HG02884 (cell line): ENCODE measurements around the gene TEX19.
"Not testable (repeated sequence)": the region's sequence is repeated elsewhere in the genome, so short reads cannot be mapped to it uniquely, and the experiment has no call there.

Experiments used
- ATAC-seq: cut with Tn5 transposase; IDR thresholded peaks from one replicate; pipeline ENCODE4 v1.9.1; 2021; ENCODE audit warnings: mild to moderate bottlenecking, moderate library complexity; ENCODE audit not compliant: unreplicated experiment

Gene TEX19

DNA sequence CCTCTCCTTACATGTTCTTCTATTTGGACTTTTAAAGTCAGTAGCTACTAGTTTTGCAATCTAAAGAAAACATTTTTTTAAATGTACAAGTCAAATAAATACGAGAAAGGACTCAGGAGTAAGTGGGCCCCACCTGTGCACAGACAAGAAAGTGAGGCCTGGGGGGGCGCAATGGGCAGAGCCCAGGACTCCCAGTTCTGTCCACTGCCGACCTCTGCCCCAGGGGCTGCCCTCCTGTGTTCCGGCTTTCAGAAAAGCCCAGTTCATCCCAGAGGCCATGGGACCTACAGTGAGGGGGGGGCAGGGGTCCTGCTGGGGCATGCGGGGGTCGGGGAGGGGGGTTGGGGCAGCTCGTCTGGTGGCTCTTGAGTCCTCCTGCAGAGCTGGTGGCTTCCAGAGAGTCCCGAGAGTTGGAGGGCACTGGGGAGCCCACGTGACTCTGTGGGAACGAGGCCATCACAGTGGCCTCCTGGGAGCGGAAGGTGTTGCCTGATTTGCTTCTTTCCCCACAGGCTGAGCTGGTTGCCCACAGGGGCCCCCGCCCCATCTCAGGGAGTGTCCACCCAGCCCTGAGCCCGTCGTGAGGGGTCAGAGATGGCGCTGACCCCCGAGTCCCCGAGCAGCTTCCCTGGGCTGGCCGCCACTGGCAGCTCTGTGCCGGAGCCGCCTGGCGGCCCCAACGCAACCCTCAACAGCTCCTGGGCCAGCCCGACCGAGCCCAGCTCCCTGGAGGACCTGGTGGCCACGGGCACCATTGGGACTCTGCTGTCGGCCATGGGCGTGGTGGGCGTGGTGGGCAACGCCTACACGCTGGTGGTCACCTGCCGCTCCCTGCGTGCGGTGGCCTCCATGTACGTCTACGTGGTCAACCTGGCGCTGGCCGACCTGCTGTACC, 14.9 kb downstream of the TEX19 start:
- ATAC-seq, result no peak

GRCh38 chr17:82374626-82375331, 15.7 kb downstream of the TEX19 start:
- ATAC-seq, result no peak

- no peak for ATAC-seq
Measured at GRCh38 chr17:82375359-82376041, 16.5 kb downstream of the TEX19 start.

DNA sequence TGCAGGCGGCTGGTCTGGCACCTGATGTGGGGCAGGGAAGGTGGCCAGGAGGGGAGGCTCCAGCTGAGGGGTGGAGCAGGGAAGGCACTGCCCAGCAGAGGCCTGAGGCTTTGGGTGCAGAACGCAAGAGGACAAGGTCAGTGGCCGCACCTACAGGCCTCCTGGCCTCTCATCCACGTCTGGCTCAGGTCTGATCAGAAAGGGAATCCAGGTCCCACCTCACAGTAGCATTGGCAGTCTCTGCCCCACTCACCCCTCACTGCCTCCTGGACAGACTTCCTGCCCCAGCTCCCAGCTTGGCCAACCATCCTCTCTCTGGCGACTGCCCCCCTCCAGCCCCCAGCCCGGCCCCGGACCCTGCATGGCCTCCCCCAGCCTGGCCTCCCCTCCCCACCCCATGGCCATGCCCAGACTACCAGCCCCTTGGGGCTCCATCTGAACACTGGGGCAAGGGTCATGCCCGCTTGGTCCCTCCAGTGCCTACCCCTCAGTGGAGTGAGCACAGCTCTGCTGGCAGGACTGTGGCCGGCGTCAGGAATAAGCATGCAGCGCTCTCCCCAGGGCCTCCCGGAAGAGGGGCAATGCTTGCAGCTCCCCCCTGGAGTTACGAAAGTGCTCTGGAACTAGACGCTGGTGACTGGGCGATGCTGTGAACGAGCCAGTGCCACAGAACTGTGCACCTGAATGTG, 17.1 kb downstream of the TEX19 start:
- ATAC-seq, result no peak

GRCh38 chr17:82377294-82377693, 18.2 kb downstream of the TEX19 start:
- ATAC-seq, result not testable (repeated sequence)

GRCh38 chr17:82377924-82378740, 19.1 kb downstream of the TEX19 start:
- no peak for ATAC-seq

DNA sequence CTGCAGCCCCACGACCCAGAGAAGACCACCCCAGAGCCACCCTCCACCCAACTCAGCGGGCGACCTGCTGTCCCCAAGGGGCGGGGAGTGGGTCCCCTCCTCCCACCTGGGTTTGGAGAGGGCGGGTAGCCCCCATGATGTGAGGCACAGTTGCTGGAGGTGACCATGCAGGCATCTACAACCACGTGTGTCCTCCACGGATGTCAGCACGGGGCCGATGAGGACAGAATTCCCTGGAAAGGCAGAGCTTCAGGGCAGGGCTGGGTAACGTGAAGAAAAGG, 19.6 kb downstream of the TEX19 start:
- ATAC-seq, result no peak

- ATAC-seq, result no peak
Measured at GRCh38 chr17:82380860-82381702, 22.0 kb downstream of the TEX19 start.

GRCh38 chr17:82381703-82382009, 22.6 kb downstream of the TEX19 start:
- ATAC-seq, result not testable (repeated sequence)

GRCh38 chr17:82382220-82382932, 23.3 kb downstream of the TEX19 start:
- not testable (repeated sequence) for ATAC-seq

DNA sequence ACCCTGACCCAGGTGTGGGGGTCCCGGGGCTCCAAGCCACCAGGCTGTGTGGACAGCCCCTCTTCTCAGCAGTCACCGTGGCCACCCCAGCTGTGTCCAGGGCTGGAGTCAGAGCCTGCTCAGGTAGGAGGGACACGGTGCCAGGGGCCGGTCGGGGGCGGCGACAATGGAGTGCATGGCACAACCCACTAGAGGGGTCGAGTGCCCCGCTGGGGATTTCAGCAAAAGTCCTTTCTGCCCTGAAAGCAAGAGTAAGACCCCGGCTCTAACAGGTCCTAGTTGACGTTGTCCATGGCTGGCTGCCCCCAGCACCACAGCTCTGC, 23.8 kb downstream of the TEX19 start:
- ATAC-seq, result no peak

- no peak for ATAC-seq
Measured at GRCh38 chr17:82383411-82383810, 24.4 kb downstream of the TEX19 start.

DNA sequence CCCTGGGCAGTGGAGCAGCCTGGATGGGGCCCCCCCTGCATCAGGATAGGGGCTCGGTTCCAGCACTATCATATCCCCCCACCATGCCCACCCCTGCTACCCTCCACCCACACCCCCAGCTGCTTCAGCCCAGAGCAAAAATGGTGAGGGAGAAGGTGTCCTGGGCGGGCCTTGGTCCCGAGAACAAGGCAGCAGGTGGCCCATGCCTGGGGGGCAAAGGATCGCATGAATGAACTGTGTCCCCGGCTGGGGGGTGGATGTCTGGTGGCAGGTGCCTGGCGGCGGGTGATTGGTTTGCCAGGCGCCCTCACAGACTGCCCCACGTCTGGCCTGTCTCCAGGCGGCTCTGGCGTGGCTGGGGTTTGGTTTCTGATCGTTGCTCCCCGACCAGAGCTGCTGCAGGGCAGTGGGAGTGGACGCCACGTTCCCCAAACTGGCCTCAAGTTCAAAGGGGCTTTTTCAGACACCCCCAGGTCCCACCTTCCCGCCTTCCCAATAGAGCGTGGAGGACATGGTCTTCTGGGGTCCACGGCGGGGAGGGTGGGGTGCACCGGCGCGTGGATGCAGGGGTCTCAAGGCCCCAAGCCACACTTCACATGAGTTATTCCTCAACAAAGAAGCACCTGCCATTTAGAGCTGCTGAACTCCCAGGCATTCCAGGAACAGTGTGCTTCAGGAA, 25.1 kb downstream of the TEX19 start:
- ATAC-seq, result no peak

DNA sequence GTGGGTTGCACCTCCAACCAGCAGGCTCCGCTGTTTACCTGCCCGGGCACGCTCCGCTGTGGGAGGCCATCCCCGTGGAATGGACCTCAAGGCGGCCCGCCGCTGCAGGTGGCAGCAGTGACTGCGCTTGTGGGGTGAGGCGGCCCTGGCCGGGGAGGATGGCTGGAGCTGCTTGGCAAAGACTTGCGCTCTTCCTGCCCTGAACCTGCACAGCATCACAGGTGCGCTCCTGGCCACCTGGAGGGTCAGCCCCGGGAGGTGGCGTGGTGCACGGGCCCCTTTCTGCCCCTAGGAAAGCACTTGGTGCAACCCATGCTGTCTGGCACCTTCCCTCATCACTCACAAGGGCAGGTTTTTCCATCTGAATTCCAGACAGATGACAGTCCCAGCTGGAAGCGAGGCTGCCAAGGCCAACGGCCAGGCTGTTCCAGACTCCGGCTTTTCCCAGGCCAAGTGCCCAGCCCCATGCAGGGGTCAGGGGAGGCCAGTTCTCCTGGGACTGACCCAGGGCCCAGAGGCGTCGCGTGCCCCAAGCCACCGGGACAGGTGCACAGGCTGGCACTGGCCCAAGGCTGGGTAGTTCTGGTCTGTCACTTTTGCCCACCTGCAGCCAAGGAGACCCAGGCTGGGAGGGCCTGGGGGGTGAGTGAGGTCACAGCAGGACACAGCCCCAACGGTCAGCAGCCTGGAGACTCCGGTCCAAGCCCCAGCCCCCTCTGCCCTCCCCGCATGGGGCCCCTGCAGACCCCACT, 25.9 kb downstream of the TEX19 start:
- no peak for ATAC-seq

- ATAC-seq, result no peak
Measured at GRCh38 chr17:82385559-82386254, 26.7 kb downstream of the TEX19 start.

- no peak for ATAC-seq
Measured at GRCh38 chr17:82386255-82386831, 27.3 kb downstream of the TEX19 start.
